Uterine smooth muscle cell (primary cell): Measurements from ENCODE around the gene ZNF627. TPM values are rescaled to one million over a fixed set of nuclear protein-coding genes. Genes with fewer than 3 reads are reported as not detected.

Source experiments
- total RNA-seq: library from RNA; depleted of rRNA; stranded (reverse); fragments of >200 nt; gene quantifications from 2 replicates; pipeline ENCODE4 v1.2.3, GENCODE V29; 2014

ZNF627 gene
- 22.6 and 24.9 TPM in 2 replicates for total RNA-seq

DNA sequence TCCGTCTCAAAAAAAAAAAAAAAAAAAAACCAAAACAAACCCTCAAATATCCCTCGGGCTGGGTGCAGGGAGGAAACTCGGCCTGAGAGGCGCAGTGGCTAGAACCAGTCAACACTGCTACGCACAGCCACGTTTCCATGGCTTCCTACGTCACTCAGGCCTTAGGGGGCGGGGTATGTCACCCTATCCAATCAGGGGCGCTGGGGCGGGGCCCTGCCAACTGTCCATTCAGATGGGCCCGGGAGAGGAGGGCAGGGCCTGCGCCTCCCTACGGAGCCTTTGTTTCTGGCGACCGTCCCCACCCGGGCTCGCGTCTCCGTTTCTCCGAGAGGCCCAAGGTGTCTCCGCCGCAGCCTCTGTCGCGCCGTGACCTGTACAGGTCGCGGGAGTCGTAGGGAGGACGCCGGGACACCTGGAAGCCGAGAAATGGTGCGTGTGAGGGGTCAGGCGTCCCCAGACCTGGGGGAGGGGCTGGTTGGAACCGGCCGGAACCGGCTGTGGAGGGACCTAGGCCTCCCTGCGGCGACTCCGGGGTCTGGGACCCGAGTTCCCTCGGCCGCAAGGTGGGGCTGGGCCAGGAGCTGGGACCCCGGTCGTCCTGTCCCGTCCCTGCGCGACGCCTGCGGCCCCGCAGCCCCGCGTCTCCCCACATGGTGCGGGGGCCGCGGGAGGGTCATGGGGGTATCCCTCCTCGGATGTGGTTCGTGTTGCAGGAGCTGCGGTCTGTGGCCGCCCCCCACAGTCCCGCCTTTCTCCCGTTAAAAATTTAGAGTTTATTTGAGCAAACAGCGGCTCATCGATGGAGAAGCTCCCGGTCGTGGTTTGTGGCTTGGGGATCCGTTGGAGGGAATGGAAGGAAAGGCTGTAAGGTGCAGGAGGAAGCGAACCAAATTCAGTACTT lies at the start of gene ZNF627:
Gene ZNF627 (plus strand): TSS at position 282 of the 901 bp plus-strand sequence. CDS start 145 bp downstream, at position 427.

DNA sequence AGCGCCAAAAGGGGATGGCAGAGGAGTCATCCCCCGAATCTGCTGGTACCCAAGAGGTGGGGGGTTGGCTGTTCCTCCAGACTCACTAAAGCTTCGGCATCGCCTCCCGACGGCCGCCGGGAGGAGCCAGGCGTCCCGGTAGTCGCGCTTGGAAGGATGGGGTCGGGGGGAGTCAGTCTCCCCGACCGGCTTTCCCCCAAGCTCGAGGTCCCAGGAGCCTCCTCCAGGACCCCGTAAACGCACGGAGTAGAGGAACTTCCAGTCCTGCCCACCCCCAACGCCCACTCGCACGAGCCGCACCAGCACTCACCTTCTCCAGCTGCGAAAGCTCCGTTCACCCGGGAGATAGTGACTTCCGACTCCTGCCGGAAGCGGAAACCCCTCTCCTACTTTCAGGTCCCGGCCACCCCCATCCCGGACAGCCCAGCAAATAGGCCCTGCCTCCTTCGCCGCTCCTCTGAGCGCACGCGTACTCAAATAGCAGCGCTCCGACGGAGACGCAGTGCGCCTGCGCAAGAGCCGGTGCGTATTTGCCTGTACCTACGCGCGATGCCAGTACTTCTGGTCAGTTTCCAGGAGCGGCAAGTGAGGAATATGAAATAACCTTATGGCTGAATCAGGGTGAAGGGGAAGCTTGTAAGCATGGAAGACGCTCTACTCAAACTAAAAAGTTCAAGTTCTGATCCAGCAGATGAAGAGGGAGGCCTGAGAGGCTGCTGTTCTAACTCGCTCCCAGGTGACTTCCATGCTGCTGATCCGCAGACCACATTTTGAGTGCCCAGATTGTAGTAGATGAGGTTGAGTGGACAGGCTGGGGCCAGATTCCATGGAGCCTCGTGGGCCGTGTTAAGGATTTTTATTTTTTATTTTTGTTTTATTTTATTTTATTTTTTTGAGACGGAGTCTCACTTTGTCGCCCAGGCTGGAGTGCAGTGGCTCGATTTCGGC lies 38.1 kb upstream of the ZNF627 start, which contains the start of gene ELOF1:
Gene ELOF1 (minus strand): TSS at position 350 of the 948 bp plus-strand sequence. CDS start 4,883 bp downstream, outside the sequence.

DNA sequence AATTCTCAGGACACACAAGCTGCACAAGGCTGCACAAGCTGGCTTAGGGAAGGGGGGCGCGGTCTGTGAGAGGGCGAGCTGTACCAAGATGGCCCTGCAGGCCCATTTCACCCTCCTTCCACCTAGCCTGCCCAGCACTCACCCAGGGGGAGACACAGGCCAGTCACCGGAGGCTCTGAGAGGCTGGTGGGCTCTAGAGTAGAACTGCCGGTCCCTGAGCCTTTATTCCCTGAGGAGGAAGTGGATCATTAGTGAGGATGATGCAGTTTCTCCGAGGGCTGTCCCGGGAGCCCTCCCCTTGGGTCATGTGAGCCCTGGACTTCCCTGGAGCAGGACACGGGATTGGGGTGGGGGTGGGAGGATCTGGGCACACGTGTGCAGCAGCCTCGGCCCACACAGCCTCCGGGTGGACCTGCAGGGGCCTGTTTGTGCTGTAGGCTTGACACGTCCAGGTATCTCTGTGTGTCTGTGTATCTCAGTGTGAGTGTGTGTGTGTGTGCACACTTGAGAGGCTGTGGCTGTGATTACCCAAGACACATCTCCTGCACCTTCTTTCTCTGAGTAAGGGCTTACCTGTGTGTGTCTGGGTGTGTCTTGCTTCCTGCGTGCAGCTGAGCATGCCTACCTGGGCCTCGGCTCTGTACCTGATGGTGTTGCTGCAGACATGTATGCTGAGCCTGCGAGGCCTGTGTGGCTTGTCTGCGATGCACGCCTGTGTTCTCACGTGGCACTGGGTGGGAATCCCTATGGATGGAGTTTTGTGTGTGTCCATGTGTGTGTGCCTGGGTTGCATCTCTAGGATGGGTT lies 19.6 kb upstream of the ZNF627 start, which contains the start of gene ACP5:
Gene ACP5 (minus strand): TSS at position 195 of the 807 bp plus-strand sequence. CDS start 328 bp downstream, outside the sequence.

Other genes with a start within 250 kb of the ZNF627 start
- gene PLPPR2, start 242.1 kb upstream of the ZNF627 start, total RNA-seq: 7.9 and 11.4 TPM in 2 replicates
- 0.33 and 0.62 TPM in 2 replicates for gene SWSAP1, start 222.8 kb upstream of the ZNF627 start, total RNA-seq
- 6.7 and 8.1 TPM in 2 replicates for gene EPOR, start 213.2 kb upstream of the ZNF627 start, total RNA-seq
- 0.50 and 1.00 TPM in 2 replicates for gene RGL3, start 178.2 kb upstream of the ZNF627 start, total RNA-seq
- gene ODAD3, start 162.4 kb upstream of the ZNF627 start, total RNA-seq: 0.22 and 0.37 TPM in 2 replicates
- 118 and 167 TPM in 2 replicates for gene PRKCSH, start 161.8 kb upstream of the ZNF627 start, total RNA-seq
- gene ELAVL3, start 116.4 kb upstream of the ZNF627 start, total RNA-seq: 0.12 TPM in 1 of 2 replicates, not detected in the other
- 8.2 and 10.6 TPM in 2 replicates for gene ZNF653, start 91.6 kb upstream of the ZNF627 start, total RNA-seq
- 42.2 and 47.6 TPM in 2 replicates for gene ECSIT, start 68.3 kb upstream of the ZNF627 start, total RNA-seq
- 20.4 and 37.0 TPM in 2 replicates for gene CNN1, start 58.6 kb upstream of the ZNF627 start, total RNA-seq
- 26.0 and 31.2 TPM in 2 replicates for gene ELOF1, start 38.3 kb upstream of the ZNF627 start, total RNA-seq
- gene ACP5, start 19.8 kb upstream of the ZNF627 start, total RNA-seq: 2.7 and 9.9 TPM in 2 replicates
- 5.5 and 7.9 TPM in 2 replicates for gene ZNF823, start 141.5 kb downstream of the ZNF627 start, total RNA-seq
- gene ZNF441, start 169.5 kb downstream of the ZNF627 start, total RNA-seq: 13.0 and 16.4 TPM in 2 replicates
- gene ZNF491, start 201.0 kb downstream of the ZNF627 start, total RNA-seq: 2.1 and 3.4 TPM in 2 replicates
- gene ZNF440, start 216.8 kb downstream of the ZNF627 start, total RNA-seq: 9.8 and 17.1 TPM in 2 replicates